ENCODE measurements around the gene RCOR2.
A peak's percentile ranks its signal among the peaks of the same experiment; 100 is the strongest.
"Not testable (repeated sequence)": the region's sequence is repeated elsewhere in the genome, so short reads cannot be mapped to it uniquely, and the experiment has no call there.

The RCOR2 gene

GRCh38 chr11:63916837-63917691 lies at the start of gene RCOR2:
Gene RCOR2 (minus strand): TSS chr11:63917164. CDS start chr11:63916456, 708 bp downstream.
- Histone ChIP-seq H3K4me1 (ENCODE audit: insufficient read depth, low read length) (peaks cover 52% of the 10 kb centered on the region), H3K4me3 (ENCODE audit: low read length) (peak within 1 kb of the TSS; percentile 86), H3K36me3 (ENCODE audit: insufficient read depth, low read length) (peaks cover 27% of the 10 kb centered on the region), H2AFZ (ENCODE audit: low read depth, low read length) (no peak within 1 kb of the TSS), H3K9me3 (ENCODE audit: low read length) (peaks cover 1% of the 10 kb centered on the region), H3K27me3 (ENCODE audit: insufficient read depth, low read length) (no peaks in the 10 kb centered on the region)

- no peaks in the 10 kb centered on the region for H3K27me3 ChIP-seq (ENCODE audit: insufficient read depth, low read length)
- H3K9me3 ChIP-seq (ENCODE audit: low read length): no peaks in the 10 kb centered on the region
- H3K4me1 ChIP-seq (ENCODE audit: insufficient read depth, low read length): peaks cover 8% of the 10 kb centered on the region
- H3K4me3 ChIP-seq (ENCODE audit: low read length): no peak overlapping the region
- no peaks in the 10 kb centered on the region for H3K36me3 ChIP-seq (ENCODE audit: insufficient read depth, low read length)
- H2AFZ ChIP-seq (ENCODE audit: low read depth, low read length): no peak overlapping the region
These were observed 49.5 kb upstream of the RCOR2 start for GRCh38 chr11:63966444-63966843.

- not testable (repeated sequence) for H3K9me3 ChIP-seq (ENCODE audit: low read length); H3K4me1 ChIP-seq (ENCODE audit: insufficient read depth, low read length); H3K4me3 ChIP-seq (ENCODE audit: low read length); H3K27me3 ChIP-seq (ENCODE audit: insufficient read depth, low read length); H2AFZ ChIP-seq (ENCODE audit: low read depth, low read length); H3K36me3 ChIP-seq (ENCODE audit: insufficient read depth, low read length)
These were observed 46.9 kb upstream of the RCOR2 start for GRCh38 chr11:63963895-63964294.

- no peaks in the 10 kb centered on the region for H3K27me3 ChIP-seq (ENCODE audit: insufficient read depth, low read length)
- peaks cover 6% of the 10 kb centered on the region for H3K36me3 ChIP-seq (ENCODE audit: insufficient read depth, low read length)
- no peaks in the 10 kb centered on the region for H3K9me3 ChIP-seq (ENCODE audit: low read length)
- peaks cover 8% of the 10 kb centered on the region for H3K4me1 ChIP-seq (ENCODE audit: insufficient read depth, low read length)
- no peak overlapping the region for H2AFZ ChIP-seq (ENCODE audit: low read depth, low read length)
- no peak overlapping the region for H3K4me3 ChIP-seq (ENCODE audit: low read length)
These were observed 44.8 kb upstream of the RCOR2 start for GRCh38 chr11:63961608-63962412.

GRCh38 chr11:63958008-63958407 lies 41.0 kb upstream of the RCOR2 start:
- Histone ChIP-seq H3K4me3 (ENCODE audit: low read length) (no peak overlapping the region), H3K36me3 (ENCODE audit: insufficient read depth, low read length) (peaks cover 41% of the 10 kb centered on the region), H3K27me3 (ENCODE audit: insufficient read depth, low read length) (no peaks in the 10 kb centered on the region), H3K9me3 (ENCODE audit: low read length) (no peaks in the 10 kb centered on the region), H2AFZ (ENCODE audit: low read depth, low read length) (no peak overlapping the region), H3K4me1 (ENCODE audit: insufficient read depth, low read length) (no peaks in the 10 kb centered on the region)

GRCh38 chr11:63952570-63952969 lies 35.6 kb upstream of the RCOR2 start:
- Histone ChIP-seq H2AFZ (ENCODE audit: low read depth, low read length) (no peak overlapping the region), H3K4me3 (ENCODE audit: low read length) (no peak overlapping the region), H3K9me3 (ENCODE audit: low read length) (no peaks in the 10 kb centered on the region), H3K4me1 (ENCODE audit: insufficient read depth, low read length) (no peaks in the 10 kb centered on the region), H3K27me3 (ENCODE audit: insufficient read depth, low read length) (no peaks in the 10 kb centered on the region), H3K36me3 (ENCODE audit: insufficient read depth, low read length) (peaks cover 66% of the 10 kb centered on the region)

- no peaks in the 10 kb centered on the region for H3K27me3 ChIP-seq (ENCODE audit: insufficient read depth, low read length)
- no peak overlapping the region for H3K4me3 ChIP-seq (ENCODE audit: low read length)
- no peaks in the 10 kb centered on the region for H3K9me3 ChIP-seq (ENCODE audit: low read length)
- peaks cover 61% of the 10 kb centered on the region for H3K36me3 ChIP-seq (ENCODE audit: insufficient read depth, low read length)
- no peak overlapping the region for H2AFZ ChIP-seq (ENCODE audit: low read depth, low read length)
- no peaks in the 10 kb centered on the region for H3K4me1 ChIP-seq (ENCODE audit: insufficient read depth, low read length)
These were observed 35.0 kb upstream of the RCOR2 start for GRCh38 chr11:63951779-63952536.

GRCh38 chr11:63945477-63946163 lies 28.7 kb upstream of the RCOR2 start:
- peaks cover 10% of the 10 kb centered on the region for H3K4me1 ChIP-seq (ENCODE audit: insufficient read depth, low read length)
- no peak overlapping the region for H2AFZ ChIP-seq (ENCODE audit: low read depth, low read length)
- H3K36me3 ChIP-seq (ENCODE audit: insufficient read depth, low read length): peaks cover 15% of the 10 kb centered on the region
- H3K9me3 ChIP-seq (ENCODE audit: low read length): no peaks in the 10 kb centered on the region
- H3K27me3 ChIP-seq (ENCODE audit: insufficient read depth, low read length): no peaks in the 10 kb centered on the region
- H3K4me3 ChIP-seq (ENCODE audit: low read length): no peak overlapping the region

GRCh38 chr11:63944987-63945386 lies 28.0 kb upstream of the RCOR2 start:
- Histone ChIP-seq H3K27me3 (ENCODE audit: insufficient read depth, low read length) (no peaks in the 10 kb centered on the region), H3K9me3 (ENCODE audit: low read length) (no peaks in the 10 kb centered on the region), H3K4me3 (ENCODE audit: low read length) (no peak overlapping the region), H3K4me1 (ENCODE audit: insufficient read depth, low read length) (peaks cover 13% of the 10 kb centered on the region), H3K36me3 (ENCODE audit: insufficient read depth, low read length) (peaks cover 15% of the 10 kb centered on the region), H2AFZ (ENCODE audit: low read depth, low read length) (no peak overlapping the region)

GRCh38 chr11:63942803-63943202 lies 25.8 kb upstream of the RCOR2 start:
- peaks cover 23% of the 10 kb centered on the region for H3K4me1 ChIP-seq (ENCODE audit: insufficient read depth, low read length)
- H3K9me3 ChIP-seq (ENCODE audit: low read length): no peaks in the 10 kb centered on the region
- peaks cover 5% of the 10 kb centered on the region for H3K36me3 ChIP-seq (ENCODE audit: insufficient read depth, low read length)
- no peaks in the 10 kb centered on the region for H3K27me3 ChIP-seq (ENCODE audit: insufficient read depth, low read length)
- no peak overlapping the region for H3K4me3 ChIP-seq (ENCODE audit: low read length)
- H2AFZ ChIP-seq (ENCODE audit: low read depth, low read length): no peak overlapping the region

GRCh38 chr11:63941901-63942300 lies 24.9 kb upstream of the RCOR2 start:
- no peak overlapping the region for H2AFZ ChIP-seq (ENCODE audit: low read depth, low read length)
- H3K4me3 ChIP-seq (ENCODE audit: low read length): no peak overlapping the region
- no peaks in the 10 kb centered on the region for H3K27me3 ChIP-seq (ENCODE audit: insufficient read depth, low read length)
- peaks cover 24% of the 10 kb centered on the region for H3K4me1 ChIP-seq (ENCODE audit: insufficient read depth, low read length)
- H3K36me3 ChIP-seq (ENCODE audit: insufficient read depth, low read length): peaks cover 5% of the 10 kb centered on the region
- H3K9me3 ChIP-seq (ENCODE audit: low read length): no peaks in the 10 kb centered on the region

GRCh38 chr11:63940786-63941185 lies 23.8 kb upstream of the RCOR2 start:
- no peak overlapping the region for H2AFZ ChIP-seq (ENCODE audit: low read depth, low read length)
- no peaks in the 10 kb centered on the region for H3K27me3 ChIP-seq (ENCODE audit: insufficient read depth, low read length)
- H3K9me3 ChIP-seq (ENCODE audit: low read length): no peaks in the 10 kb centered on the region
- peaks cover 24% of the 10 kb centered on the region for H3K4me1 ChIP-seq (ENCODE audit: insufficient read depth, low read length)
- no peaks in the 10 kb centered on the region for H3K36me3 ChIP-seq (ENCODE audit: insufficient read depth, low read length)
- no peak overlapping the region for H3K4me3 ChIP-seq (ENCODE audit: low read length)
